Right cardiac atrium (tissue), 5 donors: ENCODE measurements around the gene PAWR. TPM values are rescaled to one million over a fixed set of nuclear protein-coding genes. Genes with fewer than 3 reads are reported as not detected.
"Not testable (repeated sequence)": the region's sequence is repeated elsewhere in the genome, so short reads cannot be mapped to it uniquely, and the experiment has no call there.

Experiments used
- ATAC-seq, 2 donors: fragments of 200-7000 bp; cut with Tn5 transposase; one replicate each; pipeline versions ENCODE4 v1.8.0 to v1.9.1; 2020; ENCODE audit warnings: moderate library complexity in 2 of 2, mild to moderate bottlenecking in 1 of 2
- DNase-seq, 3 donors: peaks; one replicate each; pipeline ENCODE4 v3.0.0-alpha.2; 2020
- H3K27ac ChIP-seq: one replicate; pipeline ENCODE4 v1.5.1; 2013; ENCODE audit warnings: mild to moderate bottlenecking, low read length, control low read depth, moderate library complexity
- H3K27me3 ChIP-seq: one replicate; pipeline ENCODE4 v1.6.1; 2013; ENCODE audit not compliant: control insufficient read depth, insufficient read depth
- H3K4me1 ChIP-seq: one replicate; pipeline ENCODE4 v1.6.1; 2013; ENCODE audit warnings: low read length; ENCODE audit not compliant: control insufficient read depth, insufficient read depth
- H3K4me3 ChIP-seq: one replicate; pipeline ENCODE4 v1.5.1; 2013; ENCODE audit warnings: low read length, control low read depth
- H3K9me3 ChIP-seq: one replicate; pipeline ENCODE4 v1.6.1; 2013; ENCODE audit warnings: low read length; ENCODE audit not compliant: control insufficient read depth
- WGBS: extraction: QIAGEN DNeasy Blood & Tissue Kit; methylation state at CpG from one replicate; pipeline ENCODE4 v1.1.7; 2013; 5-methylcytosine and 5-hydroxymethylcytosine counted together
- intact Hi-C, 4 donors: fragments of 100-400 bp; cut with DNase I; formaldehyde crosslinking; loops; one replicate each; pipeline versions ENCODE4 v1.11.0 to v1.14.0; 2022 to 2023
- polyA plus RNA-seq: library from polyadenylated mRNA; stranded (reverse); fragments of 200-250 nt; gene quantifications from one replicate; pipeline ENCODE4 v1.2.3, GENCODE V29; 2013
- total RNA-seq, 4 donors: library from RNA; stranded (reverse); fragmentation: NEBNext Ultra II Directional; extraction: Animal tissue kit (Norgen Biotek cat#: 25700); gene quantifications; one replicate each; pipeline ENCODE4 v1.2.1, GENCODE V29; 2021
- donor health status: healthy with polysubstance abuse.
- donor health status: DM: no; HTN: yes; CAD: no.
- donor health status: DM: no; HTN: no; CAD: no.
- donor health status: DM: no; HTN: yes; CAD: no; lungs with severe emphysema.
- donor health status: DM: yes; HTN: yes; CAD: no.

PAWR gene
- total and polyA plus RNA-seq, 5 donors = 7.1 to 18.7 (median 15.3) TPM

- DNase-seq (no peak), ATAC-seq (no peak)
- intact Hi-C loops = no loop called here
- Histone ChIP-seq H3K9me3 (no peaks in the 10 kb centered on the region), H3K4me3 (no peak overlapping the region), H3K27ac (no peak overlapping the region), H3K4me1 (no peaks in the 10 kb centered on the region), H3K27me3 (no peaks in the 10 kb centered on the region)
- 27% methylated on average over 1 of the region's 1 CpG for WGBS
Observed at GRCh38 chr12:79685068-79685467, 5.7 kb downstream of the PAWR start.

GRCh38 chr12:79684338-79684737 is 6.4 kb downstream of the PAWR start:
- DNase-seq, H3K4me1 ChIP-seq, H3K9me3 ChIP-seq, ATAC-seq, intact Hi-C loops, H3K27me3 ChIP-seq, H3K27ac ChIP-seq, H3K4me3 ChIP-seq: not testable (repeated sequence)
- whole genome bisulfite sequencing = 93% methylated on average over 5 of the region's 5 CpGs

GRCh38 chr12:79682593-79682992 is 8.2 kb downstream of the PAWR start:
- H3K4me1 ChIP-seq = no peaks in the 10 kb centered on the region
- ATAC-seq (no peak), DNase-seq (no peak)
- no peak overlapping the region for H3K4me3 ChIP-seq
- no peak overlapping the region for H3K27ac ChIP-seq
- WGBS = 80% methylated on average over 1 of the region's 1 CpG
- intact Hi-C loops = no loop called here
- H3K27me3 ChIP-seq = no peaks in the 10 kb centered on the region
- no peaks in the 10 kb centered on the region for H3K9me3 ChIP-seq

- Histone ChIP-seq H3K9me3 (no peaks in the 10 kb centered on the region), H3K27ac (no peak overlapping the region), H3K4me3 (no peak overlapping the region), H3K4me1 (no peaks in the 10 kb centered on the region), H3K27me3 (no peaks in the 10 kb centered on the region)
- intact Hi-C loops = no loop called here
- WGBS = 74% methylated on average over 2 of the region's 2 CpGs
- ATAC-seq (no peak), DNase-seq (no peak)
Observed at GRCh38 chr12:79681008-79681590, 9.7 kb downstream of the PAWR start.

GRCh38 chr12:79680051-79680450 is 10.7 kb downstream of the PAWR start:
- intact Hi-C loops = no loop called here
- Histone ChIP-seq H3K27me3 (no peaks in the 10 kb centered on the region), H3K9me3 (no peaks in the 10 kb centered on the region), H3K27ac (no peak overlapping the region), H3K4me1 (no peaks in the 10 kb centered on the region), H3K4me3 (no peak overlapping the region)
- 89% methylated on average over 4 of the region's 4 CpGs for WGBS
- ATAC-seq (no peak), DNase-seq (no peak)

- Histone ChIP-seq H3K4me3 (no peak overlapping the region), H3K27ac (no peak overlapping the region), H3K27me3 (no peaks in the 10 kb centered on the region), H3K4me1 (no peaks in the 10 kb centered on the region), H3K9me3 (no peaks in the 10 kb centered on the region)
- DNase-seq (no peak), ATAC-seq (no peak)
- intact Hi-C loops = no loop called here
Observed at GRCh38 chr12:79678306-79678705, 12.5 kb downstream of the PAWR start.

GRCh38 chr12:79677672-79678071 is 13.1 kb downstream of the PAWR start:
- intact Hi-C loops = no loop called here
- Histone ChIP-seq H3K9me3 (no peaks in the 10 kb centered on the region), H3K4me3 (no peak overlapping the region), H3K27ac (no peak overlapping the region), H3K27me3 (no peaks in the 10 kb centered on the region), H3K4me1 (no peaks in the 10 kb centered on the region)
- WGBS = 93% methylated on average over 2 of the region's 2 CpGs
- ATAC-seq (no peak), DNase-seq (no peak)

- intact Hi-C loops = no loop called here
- Histone ChIP-seq H3K4me1 (no peaks in the 10 kb centered on the region), H3K27ac (no peak overlapping the region), H3K27me3 (no peaks in the 10 kb centered on the region), H3K4me3 (no peak overlapping the region), H3K9me3 (no peaks in the 10 kb centered on the region)
- WGBS = 89% methylated on average over 2 of the region's 2 CpGs
- no peak for DNase-seq
- no peak for ATAC-seq
Observed at GRCh38 chr12:79676579-79676978, 14.2 kb downstream of the PAWR start.

- Histone ChIP-seq H3K4me3 (no peak overlapping the region), H3K27ac (no peak overlapping the region), H3K9me3 (no peaks in the 10 kb centered on the region), H3K27me3 (no peaks in the 10 kb centered on the region), H3K4me1 (no peaks in the 10 kb centered on the region)
- intact Hi-C loops = no loop called here
- 97% methylated on average over 3 of the region's 3 CpGs for WGBS
- no peak for DNase-seq
- ATAC-seq = no peak
Observed at GRCh38 chr12:79674629-79675028, 16.1 kb downstream of the PAWR start.

- Histone ChIP-seq H3K4me1 (no peaks in the 10 kb centered on the region), H3K27me3 (no peaks in the 10 kb centered on the region), H3K4me3 (no peak overlapping the region), H3K9me3 (no peaks in the 10 kb centered on the region), H3K27ac (no peak overlapping the region)
- WGBS = 94% methylated on average over 4 of the region's 4 CpGs
- no peak for DNase-seq
- intact Hi-C loops = no loop called here
- ATAC-seq = no peak
Observed at GRCh38 chr12:79673354-79673753, 17.4 kb downstream of the PAWR start.

- H3K27ac ChIP-seq = no peak overlapping the region
- no peaks in the 10 kb centered on the region for H3K9me3 ChIP-seq
- 95% methylated on average over 4 of the region's 4 CpGs for whole genome bisulfite sequencing
- no peaks in the 10 kb centered on the region for H3K27me3 ChIP-seq
- ATAC-seq = no peak
- intact Hi-C loops = no loop called here
- no peaks in the 10 kb centered on the region for H3K4me1 ChIP-seq
- DNase-seq = no peak
- H3K4me3 ChIP-seq = no peak overlapping the region
Observed at GRCh38 chr12:79668113-79668512, 22.7 kb downstream of the PAWR start.

GRCh38 chr12:79665212-79665887 is 25.4 kb downstream of the PAWR start:
- intact Hi-C loops = no loop called here
- WGBS = 80% methylated on average over 4 of the region's 4 CpGs

More at GRCh38 chr12:79665212-79665887, 25.4 kb downstream of the PAWR start:
- H3K4me1 ChIP-seq = no peaks in the 10 kb centered on the region
- DNase-seq = no peak
- H3K27me3 ChIP-seq = no peaks in the 10 kb centered on the region
- no peaks in the 10 kb centered on the region for H3K9me3 ChIP-seq
- H3K4me3 ChIP-seq = no peak overlapping the region
- no peak for ATAC-seq
- no peak overlapping the region for H3K27ac ChIP-seq
